GM19023 (cell line): ENCODE data around the gene PSMC5.

ENCODE experiments used
- ATAC-seq: cut with Tn5 transposase; IDR thresholded peaks from one replicate; pipeline ENCODE4 v1.9.1; 2021; ENCODE audit warnings: mild to moderate bottlenecking, moderate library complexity; ENCODE audit not compliant: unreplicated experiment

Gene PSMC5

DNA sequence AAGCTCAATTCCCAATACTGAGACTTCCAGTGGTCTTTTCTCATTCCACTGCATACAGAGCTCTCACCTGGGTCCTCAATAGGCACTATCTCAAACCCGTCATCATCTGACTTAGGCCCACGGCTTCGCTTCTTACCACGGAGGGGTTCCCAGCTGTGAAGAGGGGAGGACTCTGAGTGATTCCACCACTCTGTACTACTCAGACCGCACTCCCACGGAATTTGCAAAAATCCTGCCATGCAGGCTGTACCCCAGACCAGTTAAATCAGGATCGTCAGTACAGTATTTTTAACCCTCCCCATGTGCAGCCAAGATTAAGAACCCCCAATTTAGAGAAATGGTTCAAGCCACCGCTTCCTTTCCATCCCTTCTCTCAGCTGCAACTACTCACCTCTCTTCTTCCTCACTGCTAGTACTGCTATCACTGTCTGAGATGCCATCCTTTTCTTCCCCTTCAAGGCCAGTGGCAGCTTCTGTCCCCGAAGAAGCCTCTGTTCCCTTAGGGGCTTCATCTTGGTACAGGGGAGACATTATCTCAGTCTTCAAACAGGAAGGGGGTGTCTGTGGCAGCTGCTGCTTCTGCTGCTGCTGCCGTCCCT is 6.2 kb upstream of the PSMC5 start:
- no peak for ATAC-seq

GRCh38 chr17:63821804-63822203 is 5.4 kb upstream of the PSMC5 start:
- no peak for ATAC-seq

- no peak for ATAC-seq
These were observed 4.7 kb upstream of the PSMC5 start for GRCh38 chr17:63822537-63822936.

DNA sequence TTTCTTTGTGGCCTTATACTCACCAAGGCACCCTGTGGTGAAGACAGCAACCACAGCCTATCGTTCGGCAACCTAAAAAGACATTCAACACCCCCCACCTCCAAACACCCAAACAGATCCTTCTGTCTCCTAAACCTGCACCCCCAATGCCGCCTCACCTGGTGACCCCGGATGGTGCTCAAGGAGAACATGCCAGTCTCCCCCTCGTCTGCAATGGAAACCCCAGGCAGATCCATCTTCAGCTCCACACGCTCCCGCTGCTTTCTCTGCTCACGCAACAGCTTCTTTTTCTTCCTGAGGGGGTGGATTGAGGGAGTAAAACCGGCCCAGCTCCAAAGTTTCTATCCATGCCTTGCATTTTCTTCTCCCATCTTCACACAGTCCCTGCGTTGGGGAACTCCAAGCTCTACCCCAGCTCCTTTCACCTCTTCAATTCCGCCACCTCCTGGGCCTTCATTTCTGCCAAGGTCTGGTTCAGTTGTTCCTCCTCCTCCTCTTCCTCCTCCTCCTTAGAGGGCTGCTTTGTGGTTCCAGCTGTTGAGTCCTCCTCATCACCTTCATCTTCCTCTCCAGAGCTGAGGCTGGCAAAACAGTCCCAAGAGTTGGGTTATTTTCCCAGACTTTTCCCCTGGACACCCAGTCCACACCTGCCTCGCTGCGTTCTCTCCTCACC is 3.4 kb upstream of the PSMC5 start:
- ATAC-seq, result no peak

- ATAC-seq, result no peak
These were observed 2.9 kb upstream of the PSMC5 start for GRCh38 chr17:63824362-63824761.

DNA sequence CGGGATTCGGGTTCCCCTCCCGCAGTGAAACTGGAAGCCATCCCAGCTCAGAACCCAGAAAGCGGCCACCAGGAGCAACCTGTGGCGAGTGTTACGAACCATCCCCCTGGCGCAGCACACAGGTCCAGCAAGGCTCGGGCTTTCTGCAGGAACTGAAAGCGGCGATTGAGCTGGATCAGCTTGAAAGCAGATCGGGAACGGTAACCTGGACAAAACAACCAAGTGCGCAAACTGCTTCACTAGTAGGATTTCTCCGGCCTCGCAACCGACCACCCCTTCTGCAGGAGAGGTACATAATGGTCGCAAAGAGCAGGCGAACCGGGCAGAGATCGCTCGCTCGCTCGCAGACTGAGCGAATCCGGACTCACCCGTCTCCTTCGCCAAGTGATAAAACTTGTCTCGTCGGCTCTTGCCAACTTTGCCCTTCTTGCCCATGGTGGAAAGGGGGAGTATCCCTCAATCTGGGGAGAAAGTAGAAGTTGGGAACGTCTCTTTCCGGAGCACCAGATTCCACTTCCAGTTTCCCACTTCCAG is 696 bp upstream of the PSMC5 start:
- peak; percentile 6 for ATAC-seq

- no peak for ATAC-seq
These were observed 580 bp downstream of the PSMC5 start for GRCh38 chr17:63827801-63828221.

DNA sequence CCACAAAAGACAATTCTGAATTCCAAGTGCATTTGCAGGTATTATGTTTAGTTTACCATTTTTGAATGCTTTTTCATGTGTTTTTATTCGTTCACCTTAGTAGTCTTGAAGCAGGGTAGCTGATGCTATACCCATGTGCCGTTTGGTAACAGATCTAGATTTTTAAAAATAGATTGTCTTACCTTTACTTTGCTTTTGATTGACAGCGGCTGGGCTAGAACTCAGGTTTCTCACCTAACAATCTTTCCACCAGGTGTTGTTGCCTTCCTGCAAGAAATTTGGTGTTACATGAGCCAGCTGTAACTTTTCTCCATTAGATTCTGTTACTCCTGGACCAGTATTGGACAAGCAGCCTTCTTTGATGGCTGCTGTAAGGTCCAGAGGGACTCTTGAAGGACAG is 1.7 kb downstream of the PSMC5 start:
- no peak for ATAC-seq

DNA sequence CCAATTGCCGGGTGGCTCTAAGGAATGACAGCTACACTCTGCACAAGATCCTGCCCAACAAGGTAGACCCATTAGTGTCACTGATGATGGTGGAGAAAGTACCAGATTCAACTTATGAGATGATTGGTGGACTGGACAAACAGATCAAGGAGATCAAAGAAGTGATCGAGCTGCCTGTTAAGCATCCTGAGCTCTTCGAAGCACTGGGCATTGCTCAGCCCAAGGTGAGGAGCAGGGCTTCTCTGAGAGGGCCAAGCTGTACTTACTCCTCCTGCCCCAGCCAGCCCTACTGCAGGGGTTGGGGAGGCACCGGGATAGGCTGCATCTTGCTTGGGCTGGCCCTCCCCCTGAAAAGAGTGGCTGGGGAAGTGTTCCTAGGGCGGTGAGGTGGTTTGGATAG is 3.0 kb downstream of the PSMC5 start:
- ATAC-seq, result no peak

GRCh38 chr17:63830904-63831491 is 3.8 kb downstream of the PSMC5 start:
- no peak for ATAC-seq

DNA sequence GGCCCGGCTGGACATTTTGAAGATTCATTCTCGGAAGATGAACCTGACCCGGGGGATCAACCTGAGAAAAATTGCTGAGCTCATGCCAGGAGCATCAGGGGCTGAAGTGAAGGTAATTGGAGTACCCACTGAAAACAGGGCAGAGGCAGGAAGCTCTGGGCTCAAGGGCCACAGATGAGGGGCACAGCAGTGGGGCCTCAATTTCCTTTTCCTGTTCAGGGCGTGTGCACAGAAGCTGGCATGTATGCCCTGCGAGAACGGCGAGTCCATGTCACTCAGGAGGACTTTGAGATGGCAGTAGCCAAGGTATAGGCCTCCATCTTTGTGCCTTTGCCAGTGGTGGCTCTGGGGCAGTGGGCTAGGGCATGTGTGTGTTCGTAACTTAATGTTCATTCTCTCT is 4.3 kb downstream of the PSMC5 start:
- ATAC-seq, result no peak

DNA sequence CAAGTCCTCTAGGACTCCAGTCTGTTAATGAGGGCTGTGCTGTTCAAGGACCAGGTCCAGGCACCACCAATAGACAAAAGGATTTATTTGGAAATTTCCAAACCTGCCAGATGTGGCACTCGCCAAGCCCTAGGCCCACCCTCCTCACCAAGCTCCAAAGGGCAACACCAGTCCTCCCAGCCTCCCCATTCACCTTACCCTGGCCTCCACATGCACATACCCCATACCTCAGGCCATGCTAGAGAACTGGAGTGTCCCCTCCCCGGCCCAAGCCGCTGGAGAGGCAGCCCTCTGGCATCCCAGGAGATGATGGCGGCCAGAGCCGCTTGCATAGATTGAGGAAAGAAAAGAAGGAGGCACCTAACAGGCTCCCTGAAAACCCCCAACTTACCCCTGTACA is 4.8 kb downstream of the PSMC5 start:
- ATAC-seq, result no peak

- ATAC-seq, result no peak
These were observed 5.2 kb downstream of the PSMC5 start for GRCh38 chr17:63832455-63832854.

GRCh38 chr17:63833026-63833740 is 6.0 kb downstream of the PSMC5 start:
- no peak for ATAC-seq

DNA sequence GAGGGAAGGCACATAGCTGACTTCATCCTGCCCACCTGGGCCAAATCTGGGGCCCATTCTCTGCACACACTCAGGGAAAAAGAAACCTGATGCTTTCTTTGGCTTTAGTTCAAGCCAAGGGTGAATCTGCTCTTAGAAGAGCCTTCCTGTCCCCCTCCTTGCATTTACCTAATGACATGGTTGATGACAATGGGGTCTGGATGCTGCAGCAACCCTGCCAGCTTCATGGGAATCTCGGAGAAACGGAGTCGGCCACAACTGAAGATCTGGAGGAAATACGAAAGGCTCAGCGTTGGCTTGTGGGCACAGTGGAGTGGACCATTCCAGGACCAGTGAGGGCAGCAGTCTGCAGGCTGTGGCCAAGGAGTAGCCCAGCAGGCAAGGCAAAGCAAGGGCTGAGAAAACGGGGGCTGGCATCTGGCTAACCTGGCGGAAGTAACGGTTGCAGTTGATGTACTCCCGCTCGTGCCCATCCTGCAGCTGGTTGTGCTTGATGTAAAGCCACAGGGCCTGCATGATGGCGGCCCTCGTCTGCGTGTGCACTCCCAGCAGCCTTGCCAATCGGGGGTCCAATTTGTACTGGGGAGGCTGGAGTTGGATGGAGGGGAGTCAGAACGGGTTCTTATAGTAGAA is 6.6 kb downstream of the PSMC5 start:
- no peak for ATAC-seq

DNA sequence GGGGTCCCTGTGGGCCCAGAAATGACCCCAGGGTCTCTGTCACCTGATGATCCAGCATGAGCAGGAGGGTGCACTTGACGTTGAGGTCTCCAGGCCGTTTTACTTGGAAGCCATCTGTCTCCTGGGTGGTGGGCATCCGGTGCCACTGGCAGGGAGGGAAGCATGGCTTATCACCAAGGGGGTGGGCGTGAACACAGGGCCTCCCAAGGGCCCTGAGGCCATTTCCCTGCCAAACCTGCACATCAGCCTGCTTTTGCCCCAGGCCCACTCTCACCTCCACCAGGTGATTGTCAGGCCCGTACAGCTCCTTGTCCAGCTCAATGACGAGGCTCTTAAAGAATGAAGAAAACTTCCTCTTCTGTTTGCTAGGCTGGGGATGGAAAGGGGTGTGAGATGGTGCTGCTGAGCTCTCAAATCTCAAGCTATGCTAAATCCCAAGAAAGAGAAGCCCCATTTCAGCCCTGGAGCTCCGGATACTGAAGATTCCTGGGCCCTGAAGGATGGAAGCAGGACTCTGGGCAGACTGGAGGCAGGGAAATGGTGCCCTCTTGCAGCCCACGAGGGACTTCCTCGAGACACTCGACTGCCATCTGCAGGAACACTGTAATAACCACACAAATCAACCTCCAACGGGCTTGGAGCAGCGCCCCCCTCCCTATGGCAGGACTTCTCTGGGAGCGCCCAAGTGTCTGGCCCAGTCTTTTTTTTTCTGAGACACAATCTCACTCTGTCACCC is 7.4 kb downstream of the PSMC5 start:
- ATAC-seq, result no peak

DNA sequence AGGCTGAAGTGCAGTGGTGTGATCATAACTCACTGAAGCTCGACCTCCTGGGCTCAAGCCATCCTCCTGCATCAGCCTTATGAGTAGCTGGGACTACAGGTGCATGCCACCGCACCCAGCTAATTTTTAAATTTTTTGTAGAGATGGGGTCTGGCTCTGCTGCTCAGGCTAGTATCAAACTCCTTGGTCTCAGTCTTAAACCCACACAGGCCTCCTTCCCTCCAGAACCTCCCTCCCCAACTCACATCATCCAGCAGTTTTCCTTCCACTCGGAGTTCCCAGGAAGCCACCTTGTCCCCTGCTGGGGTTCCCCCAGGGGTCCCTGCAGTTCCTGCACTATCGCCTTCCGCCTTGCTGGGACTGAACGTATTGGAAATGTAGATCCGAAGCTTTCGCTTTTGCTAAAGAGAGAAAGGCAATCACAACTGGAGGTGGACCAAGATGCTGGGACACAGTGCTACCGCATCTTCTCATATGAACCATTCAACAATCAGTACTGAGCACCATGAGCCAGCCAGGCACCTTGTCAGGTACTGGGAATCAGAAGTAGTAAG is 8.0 kb downstream of the PSMC5 start:
- ATAC-seq, result no peak

DNA sequence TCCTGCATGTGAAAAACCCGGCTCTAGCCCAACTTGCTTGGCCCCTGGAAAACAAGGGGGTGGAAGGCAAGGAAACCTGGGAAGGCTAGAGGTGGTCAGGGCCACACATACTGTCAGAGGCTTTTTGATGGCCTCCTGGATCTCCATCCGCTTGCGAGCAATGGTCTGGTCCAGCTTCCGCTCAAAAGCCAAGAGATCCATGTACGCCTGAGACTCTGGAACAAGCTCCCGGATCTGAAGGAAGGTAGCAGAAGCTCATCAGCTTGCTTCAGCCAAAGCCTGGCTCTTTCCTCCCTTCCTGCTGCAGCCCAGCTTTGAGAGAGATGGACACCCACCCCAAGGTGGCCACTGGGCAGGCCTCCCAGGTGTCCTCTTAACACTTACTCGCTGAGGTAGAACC is 9.6 kb downstream of the PSMC5 start:
- no peak for ATAC-seq

DNA sequence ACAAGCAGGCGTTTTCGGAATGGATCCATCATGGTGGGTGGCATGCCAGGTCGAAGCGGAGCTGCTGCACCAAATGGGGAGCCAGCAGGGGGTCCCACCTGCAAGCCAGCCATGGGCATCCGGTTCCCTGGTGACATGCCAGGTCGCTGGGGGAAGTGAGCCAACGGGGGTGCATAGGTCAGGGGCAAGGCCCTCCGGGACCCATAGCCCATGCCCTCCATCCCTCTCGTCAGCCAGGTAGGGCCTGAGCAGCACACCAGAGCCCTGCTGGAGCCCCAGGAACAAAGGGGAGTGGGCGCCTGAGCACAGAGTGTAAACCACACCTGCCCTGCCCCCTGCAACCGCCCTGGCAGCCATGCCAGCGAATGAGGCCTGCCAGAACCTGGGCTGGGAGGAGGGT is 10.2 kb downstream of the PSMC5 start:
- ATAC-seq, result no peak

DNA sequence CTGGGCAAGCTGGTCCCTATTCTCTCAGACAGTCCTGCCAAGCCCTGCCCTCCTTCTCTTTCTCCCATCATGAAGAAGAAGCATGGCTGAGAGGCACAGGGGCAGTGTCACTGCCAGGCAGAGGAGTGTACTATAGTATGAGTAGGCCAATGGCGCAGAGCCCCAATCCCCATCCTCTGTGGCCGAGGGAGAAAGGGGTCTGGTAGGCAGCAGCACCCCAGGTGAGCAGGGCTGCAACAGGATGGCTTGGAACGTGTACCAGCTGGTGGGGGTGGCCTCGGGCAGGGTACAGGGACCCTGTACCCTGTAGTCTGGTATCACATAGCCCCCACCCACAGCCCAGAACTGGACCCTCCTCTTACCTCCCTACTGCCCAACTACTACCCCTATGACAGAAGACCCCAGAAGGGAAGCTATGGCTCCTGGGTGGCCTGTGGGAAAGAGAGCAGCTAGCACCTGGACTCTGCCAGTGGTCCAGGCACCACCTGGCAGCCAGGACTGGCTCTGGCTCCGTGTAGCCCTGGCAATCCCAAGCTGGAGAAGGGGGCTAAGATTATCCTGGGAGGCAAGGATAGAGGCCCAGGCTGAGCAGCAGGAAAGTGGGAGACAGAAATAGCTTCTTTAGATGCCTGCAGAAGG is 10.8 kb downstream of the PSMC5 start:
- no peak for ATAC-seq
